Measurements from ENCODE around the gene GUCY2F.

GUCY2F gene

GRCh38 chrX:109448282-109448938 lies 33.5 kb downstream of the GUCY2F start:
- no peak overlapping the region for H3K27ac ChIP-seq

GRCh38 chrX:109441266-109441665 lies 40.6 kb downstream of the GUCY2F start:
- TF ChIP-seq CTCF (IDR thresholded peaks at IDR 0.05) (no peak), ZFX (IDR thresholded peaks at IDR 0.05; ENCODE audit: borderline replicate concordance) (no peak)
- no peak overlapping the region for H3K27ac ChIP-seq

More at GRCh38 chrX:109448282-109448938, 33.5 kb downstream of the GUCY2F start:
- TF ChIP-seq ZFX (IDR thresholded peaks at IDR 0.05; ENCODE audit: borderline replicate concordance), result no peak
- no peak for TF ChIP-seq CTCF (IDR thresholded peaks at IDR 0.05)

- H3K27ac ChIP-seq, result no peak overlapping the region
- TF ChIP-seq CTCF (IDR thresholded peaks at IDR 0.05), result no peak
- TF ChIP-seq ZFX (IDR thresholded peaks at IDR 0.05; ENCODE audit: borderline replicate concordance), result no peak
Measured at GRCh38 chrX:109440475-109440874, 41.4 kb downstream of the GUCY2F start.

- no peak for TF ChIP-seq ZFX (IDR thresholded peaks at IDR 0.05; ENCODE audit: borderline replicate concordance)
- TF ChIP-seq CTCF (IDR thresholded peaks at IDR 0.05), result no peak
- H3K27ac ChIP-seq, result no peak overlapping the region
Measured at GRCh38 chrX:109409181-109409580, 72.7 kb downstream of the GUCY2F start.

- H3K27ac ChIP-seq, result no peak overlapping the region
- TF ChIP-seq ZFX (IDR thresholded peaks at IDR 0.05; ENCODE audit: borderline replicate concordance) (no peak), CTCF (IDR thresholded peaks at IDR 0.05) (no peak)
Measured at GRCh38 chrX:109403922-109404321, 78.0 kb downstream of the GUCY2F start.

- no peak overlapping the region for H3K27ac ChIP-seq
- TF ChIP-seq CTCF (IDR thresholded peaks at IDR 0.05) (no peak), ZFX (IDR thresholded peaks at IDR 0.05; ENCODE audit: borderline replicate concordance) (no peak)
Measured at GRCh38 chrX:109399831-109400230, 82.1 kb downstream of the GUCY2F start.

- TF ChIP-seq ZFX (IDR thresholded peaks at IDR 0.05; ENCODE audit: borderline replicate concordance), result no peak
Measured at GRCh38 chrX:109398833-109399232, 83.1 kb downstream of the GUCY2F start.

GRCh38 chrX:109398061-109398460 lies 83.8 kb downstream of the GUCY2F start:
- no peak for TF ChIP-seq ZFX (IDR thresholded peaks at IDR 0.05; ENCODE audit: borderline replicate concordance)
- no peak for TF ChIP-seq CTCF (IDR thresholded peaks at IDR 0.05)
- no peak overlapping the region for H3K27ac ChIP-seq

More at GRCh38 chrX:109398833-109399232, 83.1 kb downstream of the GUCY2F start:
- H3K27ac ChIP-seq, result no peak overlapping the region

Data from 22Rv1 (cell line).